H1 (cell line): ENCODE data around the gene EPSTI1.

Source experiments
- CEBPB ChIP-seq: IDR thresholded peaks from 2 replicates; pipeline ENCODE4 v1.6.1; 2012; ENCODE audit warnings: low read depth, low read length
- EP300 ChIP-seq, 2 experiments: IDR thresholded peaks; 1 replicate in 1 of 2; 2 replicates in 1 of 2; pipeline ENCODE4 v1.6.1; 2011 to 2012; ENCODE audit warnings: low read depth in 2 of 2, low read length in 2 of 2, mild to moderate bottlenecking in 2 of 2, borderline replicate concordance in 1 of 2, inconsistent platforms in 1 of 2, moderate library complexity in 1 of 2
- POLR2AphosphoS5 ChIP-seq: IDR thresholded peaks from 2 replicates; pipeline ENCODE4 v1.6.1; 2011; ENCODE audit warnings: low read depth, low read length
- POU5F1 ChIP-seq: IDR thresholded peaks from 2 replicates; pipeline ENCODE4 v1.6.1; 2011; ENCODE audit warnings: low read depth, mild to moderate bottlenecking, low read length, moderate library complexity
- SIRT6 ChIP-seq: IDR thresholded peaks from one replicate; pipeline ENCODE4 v1.7.1; 2012; ENCODE audit warnings: low read length, inconsistent platforms
- TBP ChIP-seq: IDR thresholded peaks from 2 replicates; pipeline ENCODE4 v1.6.1; 2011; ENCODE audit warnings: low read depth, low read length, improper control_type of control experiment
- ZNF274 ChIP-seq: IDR thresholded peaks from 2 replicates; pipeline ENCODE4 v1.7.0; 2012; ENCODE audit warnings: low read length, borderline replicate concordance; ENCODE audit errors: extremely low read depth

- TF ChIP-seq ZNF274 = no peak
- no peak for TF ChIP-seq TBP
- TF ChIP-seq SIRT6 = no peak
- no peak for TF ChIP-seq POLR2AphosphoS5
- TF ChIP-seq EP300 (IDR thresholded peaks at IDR 0.05; ENCODE audit: borderline replicate concordance in 1 of 2, low read depth in 2 of 2, low read length in 2 of 2) = no peak
- no peak for TF ChIP-seq POU5F1
- no peak for TF ChIP-seq CEBPB
These were observed 62.0 kb downstream of the EPSTI1 start for GRCh38 chr13:42929886-42930535.
